Activated CD4-positive, alpha-beta memory T cell treated with anti-CD3 and anti-CD28 coated beads for 36 hours (primary cell): ENCODE results near the gene SPATA24. TPM values are rescaled to one million over a fixed set of nuclear protein-coding genes. Genes with fewer than 3 reads are reported as not detected.
"Not testable (repeated sequence)": the region's sequence is repeated elsewhere in the genome, so short reads cannot be mapped to it uniquely, and the experiment has no call there.

ENCODE experiments used
- CTCF ChIA-PET: fragments of 350-600 bp; sonication (Branson Sonifier 250); formaldehyde crosslinking; loops from one replicate; lab custom pipeline; 2021; ENCODE audit warnings: antibody characterized with exemption, inconsistent platforms; lab: Charles Lee
- POLR2A ChIA-PET: fragments of 350-600 bp; sonication (Branson Sonifier 250); formaldehyde crosslinking; loops from one replicate; lab custom pipeline; 2021; ENCODE audit warnings: antibody characterized with exemption; lab: Charles Lee
- DNase-seq: peaks from one replicate; pipeline ENCODE4 v3.0.0-alpha.2; 2020
- H3K27ac Mint-ChIP-seq: one replicate; pipeline ENCODE4 v1.8.0; 2021; ENCODE audit warnings: mixed read lengths
- H3K27me3 Mint-ChIP-seq: one replicate; pipeline ENCODE4 v1.8.0; 2021; ENCODE audit warnings: mixed read lengths
- H3K36me3 Mint-ChIP-seq: one replicate; pipeline ENCODE4 v1.8.0; 2021; ENCODE audit warnings: mixed read lengths
- H3K4me1 Mint-ChIP-seq: one replicate; pipeline ENCODE4 v1.8.0; 2021; ENCODE audit warnings: low read depth, mixed read lengths
- H3K4me3 Mint-ChIP-seq: one replicate; pipeline ENCODE4 v1.8.0; 2021; ENCODE audit warnings: mild to moderate bottlenecking, mixed read lengths
- H3K9me3 Mint-ChIP-seq: one replicate; pipeline ENCODE4 v1.8.0; 2021; ENCODE audit warnings: mixed read lengths
- intact Hi-C: fragments of 100-400 bp; cut with micrococcal nuclease; formaldehyde crosslinking; loops from one replicate; pipeline ENCODE4 v1.15.1; 2023
- total RNA-seq, 2 experiments: library from RNA; stranded (reverse); gene quantifications; one replicate each; pipeline ENCODE4 v1.2.3, GENCODE V29; 2021

SPATA24 gene, protein sequence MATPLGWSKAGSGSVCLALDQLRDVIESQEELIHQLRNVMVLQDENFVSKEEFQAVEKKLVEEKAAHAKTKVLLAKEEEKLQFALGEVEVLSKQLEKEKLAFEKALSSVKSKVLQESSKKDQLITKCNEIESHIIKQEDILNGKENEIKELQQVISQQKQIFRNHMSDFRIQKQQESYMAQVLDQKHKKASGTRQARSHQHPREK
- total RNA-seq: 1 to 10 TPM; 3.7 to 5.2 TPM

GRCh38 chr5:139403787-139404483 is at the start of gene SPATA24:
Gene SPATA24, minus strand, starts transcription at chr5:139404089. Its CDS starts 29 bp downstream, at chr5:139404060.
- DNase-seq: peak; percentile 100
- ChIA-PET CTCF (interaction anchor here (0.8 to 4.4 kb wide), 9 partner anchors 10 to 110 kb away, joined by 3 to 37 read pairs (median 7); partner anchors contain the start of genes DNAJC18, MZB1, PAIP2 and PROB1), POLR2A (interaction anchor here (0.7 to 3.1 kb wide), 8 partner anchors 9 to 159 kb away, joined by 3 to 22 read pairs (median 4); partner anchors contain the start of genes DNAJC18, PAIP2, PROB1 and STING1)
- H3K27me3 Mint-ChIP-seq: no peaks in the 10 kb centered on the region
- H3K9me3 Mint-ChIP-seq: no peaks in the 10 kb centered on the region
- intact Hi-C loops: loop anchor here (1.0 to 5.0 kb wide), 5 partner anchors 10 to 343 kb away; partner anchors contain the start of genes DNAJC18 and UBE2D2
- peak within 1 kb of the TSS; percentile 91 for H3K4me3 Mint-ChIP-seq
- peaks cover 4% of the 10 kb centered on the region for H3K36me3 Mint-ChIP-seq
- H3K27ac Mint-ChIP-seq: peak within 1 kb of the TSS; percentile 99
- peaks cover 34% of the 10 kb centered on the region for H3K4me1 Mint-ChIP-seq

DNA sequence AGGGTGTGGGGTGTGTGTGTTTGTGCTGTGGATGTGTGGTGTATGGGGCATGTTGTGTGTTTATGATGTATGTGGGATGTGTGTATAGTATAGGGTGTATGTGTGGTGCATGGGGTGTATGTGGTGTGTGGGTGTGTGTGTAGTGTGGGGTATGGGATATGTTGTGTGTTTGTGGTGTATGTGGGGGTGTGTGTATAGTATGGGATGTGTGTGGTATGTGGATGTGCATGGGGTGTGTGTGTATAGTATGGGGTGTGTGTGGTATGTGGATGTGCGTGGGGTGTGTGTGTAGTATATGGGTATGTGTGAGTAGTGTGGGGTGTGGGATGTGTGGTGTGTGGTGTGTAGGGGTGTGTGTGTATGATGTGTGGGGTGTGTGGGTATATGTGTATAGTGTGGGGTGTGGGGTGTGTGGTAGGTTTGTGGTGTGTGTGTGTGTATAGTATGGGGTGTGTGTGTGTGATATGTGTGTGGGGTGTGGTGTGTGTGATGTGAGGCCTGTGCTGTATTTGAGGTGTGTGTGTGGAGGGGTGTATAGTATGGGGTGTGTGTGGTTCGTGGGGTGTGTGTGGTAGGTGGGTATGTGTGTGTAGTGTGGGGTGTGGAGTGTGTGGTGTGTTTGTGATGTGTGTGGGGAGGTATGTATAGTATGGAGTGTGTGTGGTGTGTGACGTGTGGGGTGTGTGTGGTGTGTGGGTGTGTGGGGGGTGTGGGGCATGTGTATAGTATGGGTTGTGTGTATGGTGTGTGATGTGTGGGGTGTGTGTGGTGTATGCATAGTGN is 48.2 kb upstream of the SPATA24 start:
- H3K36me3 Mint-ChIP-seq: peaks cover 7% of the 10 kb centered on the region
- POLR2A ChIA-PET: no interaction called here

DNA sequence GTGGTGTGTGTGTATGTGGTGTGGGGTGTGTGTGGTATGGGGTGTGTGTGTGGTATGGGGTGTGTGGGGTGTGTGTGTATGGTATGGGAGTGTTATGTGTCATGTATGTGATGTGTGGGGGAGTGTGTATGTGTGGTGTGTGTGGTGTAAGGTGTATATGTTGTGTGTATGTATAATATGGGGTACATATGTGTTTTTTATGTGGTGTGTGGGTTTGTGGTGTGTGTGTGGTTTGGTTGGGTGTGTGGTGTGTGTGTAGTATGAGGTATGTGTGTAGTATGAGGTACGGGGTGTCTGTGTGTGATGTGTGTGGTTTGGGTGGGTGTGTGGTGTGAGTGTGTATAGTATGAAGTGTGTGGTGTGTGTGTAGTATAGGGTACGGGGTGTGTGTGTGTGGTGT is 47.3 kb upstream of the SPATA24 start:
- Mint-ChIP-seq H3K36me3 (peaks cover 7% of the 10 kb centered on the region), H3K4me3 (no peak overlapping the region), H3K9me3 (no peaks in the 10 kb centered on the region), H3K27ac (no peak overlapping the region), H3K4me1 (peaks cover 47% of the 10 kb centered on the region), H3K27me3 (no peaks in the 10 kb centered on the region)
- intact Hi-C loops: no loop called here
- ChIA-PET POLR2A (no interaction called here), CTCF (interaction anchor here (0.7 kb wide), 1 partner anchor 15 kb away, joined by 4 read pairs; no protein-coding TSS in a partner anchor)
- DNase-seq: peak; percentile 14

More for the DNA sequence above, 48.2 kb upstream of the SPATA24 start:
- Mint-ChIP-seq H3K9me3 (no peaks in the 10 kb centered on the region), H3K4me1 (peaks cover 45% of the 10 kb centered on the region), H3K4me3 (no peak overlapping the region), H3K27ac (no peak overlapping the region), H3K27me3 (no peaks in the 10 kb centered on the region)
- intact Hi-C loops: no loop called here
- DNase-seq: peak; percentile 11
- CTCF ChIA-PET: no interaction called here

DNA sequence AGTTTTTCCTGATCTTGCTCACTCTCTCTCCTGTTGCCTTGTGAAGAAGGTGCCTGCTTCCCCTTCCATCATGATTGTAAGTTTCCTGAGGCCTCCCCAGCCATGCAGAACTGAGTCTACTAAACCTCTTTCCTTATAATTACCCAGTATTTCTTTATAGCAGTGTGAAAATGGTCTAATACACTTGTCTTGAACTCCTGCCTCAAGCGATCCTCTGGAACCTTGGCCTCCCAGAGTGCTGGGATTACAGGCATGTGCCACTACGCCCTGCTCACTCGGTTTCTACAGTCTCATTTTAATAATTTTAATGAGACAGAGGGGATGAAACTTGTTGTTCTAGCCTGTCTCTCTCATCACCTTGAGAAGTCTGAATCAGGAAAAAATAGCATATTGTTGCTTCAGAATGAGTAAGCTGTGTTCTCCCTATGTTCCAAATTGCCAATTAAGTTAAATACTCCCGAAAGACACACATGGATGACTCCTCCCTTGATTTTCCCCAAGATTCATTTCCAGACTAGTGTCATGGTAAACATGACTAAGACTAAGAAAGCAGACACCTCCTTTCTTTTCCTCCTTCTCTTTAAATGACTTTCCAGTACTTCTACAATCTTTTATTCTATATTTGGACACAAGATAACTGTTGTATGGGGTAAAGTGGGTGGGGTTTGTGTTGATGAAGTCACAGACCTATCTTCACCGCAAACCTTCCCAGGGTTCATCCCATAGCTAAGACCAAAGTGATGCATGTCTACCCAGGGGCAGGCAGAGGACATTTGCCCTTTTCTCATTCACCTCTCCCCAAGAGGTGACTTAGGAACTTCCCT is 43.3 kb upstream of the SPATA24 start:
- POLR2A ChIA-PET: interaction anchor here (0.8 to 7.5 kb wide), 10 partner anchors 9 to 145 kb away, joined by 3 to 69 read pairs (median 9); partner anchors contain the start of genes DNAJC18, SMIM33 and STING1
- no peaks in the 10 kb centered on the region for H3K9me3 Mint-ChIP-seq
- H3K36me3 Mint-ChIP-seq: peaks cover 7% of the 10 kb centered on the region
- H3K27me3 Mint-ChIP-seq: no peaks in the 10 kb centered on the region
- CTCF ChIA-PET: interaction anchor here (0.9 to 2.7 kb wide), 8 partner anchors 9 to 106 kb away, joined by 3 to 16 read pairs (median 4); partner anchors contain the start of genes DNAJC18, PAIP2 and STING1
- DNase-seq: peak; percentile 72
- H3K27ac Mint-ChIP-seq: peak overlapping the region; percentile 93
- peak overlapping the region; percentile 7 for H3K4me3 Mint-ChIP-seq
- H3K4me1 Mint-ChIP-seq: peaks cover 67% of the 10 kb centered on the region
- intact Hi-C loops: loop anchor here (1.0 to 5.0 kb wide), 7 partner anchors 8 to 990 kb away; partner anchors contain the start of genes DNAJC18 and STING1

DNA sequence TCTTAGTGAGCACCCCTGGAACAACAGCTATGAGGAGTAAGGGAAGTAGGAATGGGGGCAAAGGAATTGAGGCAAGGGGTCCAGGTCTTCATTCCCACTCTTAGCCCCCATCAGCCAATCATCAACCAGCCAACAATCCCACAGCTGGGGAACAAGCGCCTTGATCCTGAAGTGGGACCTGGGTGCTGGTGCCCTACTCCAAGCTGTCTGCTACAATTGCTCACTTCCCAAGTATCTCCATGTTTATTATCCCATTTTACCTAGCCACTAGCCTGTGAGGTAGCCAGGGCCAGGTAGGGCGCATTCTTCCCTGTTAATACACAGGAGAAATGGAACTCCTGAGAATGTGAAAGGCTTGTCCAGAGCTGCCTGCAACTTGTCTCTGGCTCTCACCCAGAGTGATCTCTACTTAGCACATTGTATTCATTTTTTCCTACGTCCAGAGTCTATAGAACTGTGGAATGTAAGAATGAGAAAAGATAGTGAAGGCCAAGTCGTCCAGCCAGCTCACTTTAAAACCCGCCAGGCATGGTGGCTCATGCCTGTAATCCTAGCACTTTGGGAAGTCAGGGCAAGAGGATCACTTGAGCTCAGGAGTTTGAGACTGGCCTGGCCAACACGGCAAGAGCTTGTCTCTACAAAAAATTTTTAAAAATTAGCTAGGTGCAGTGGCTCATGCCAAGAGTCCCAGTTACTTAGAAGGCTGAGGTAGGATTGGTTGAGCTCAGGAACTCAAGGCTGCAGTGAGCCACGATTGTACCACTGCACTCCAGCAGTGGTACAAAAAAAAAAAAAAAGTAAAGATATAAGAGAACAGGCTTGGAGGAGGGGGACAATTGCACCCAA is 41.7 kb upstream of the SPATA24 start:
- H3K27me3 Mint-ChIP-seq: no peaks in the 10 kb centered on the region
- intact Hi-C loops: loop anchor here (5.0 kb wide), 1 partner anchor 988 kb away; no protein-coding TSS in a partner anchor
- peaks cover 7% of the 10 kb centered on the region for H3K36me3 Mint-ChIP-seq
- peaks cover 77% of the 10 kb centered on the region for H3K4me1 Mint-ChIP-seq
- H3K27ac Mint-ChIP-seq: peak overlapping the region; percentile 93
- no peaks in the 10 kb centered on the region for H3K9me3 Mint-ChIP-seq
- ChIA-PET CTCF (interaction anchor here (0.5 to 3.2 kb wide), 7 partner anchors 9 to 69 kb away, joined by 3 to 14 read pairs (median 3); partner anchors contain the start of gene STING1), POLR2A (interaction anchor here (1.1 to 7.5 kb wide), 6 partner anchors 7 to 36 kb away, joined by 3 to 69 read pairs (median 30); partner anchors contain the start of genes DNAJC18, SMIM33 and STING1)
- no peak for DNase-seq
- no peak overlapping the region for H3K4me3 Mint-ChIP-seq

GRCh38 chr5:139443831-139444453 is 40.1 kb upstream of the SPATA24 start:
- ChIA-PET POLR2A (interaction anchor here (0.7 to 7.5 kb wide), 7 partner anchors 15 to 117 kb away, joined by 3 to 69 read pairs (median 17); partner anchors contain the start of genes SPATA24, STING1 and UBE2D2), CTCF (interaction anchor here (0.9 to 3.2 kb wide), 7 partner anchors 14 to 69 kb away, joined by 3 to 14 read pairs (median 4); no protein-coding TSS in a partner anchor)
- Mint-ChIP-seq H3K9me3 (no peaks in the 10 kb centered on the region), H3K27me3 (no peaks in the 10 kb centered on the region), H3K27ac (peak overlapping the region; percentile 93), H3K4me3 (peak overlapping the region; percentile 21), H3K4me1 (peaks cover 85% of the 10 kb centered on the region), H3K36me3 (peaks cover 5% of the 10 kb centered on the region)
- intact Hi-C loops: no loop called here
- no peak for DNase-seq

- Mint-ChIP-seq H3K27ac (peak overlapping the region; percentile 99), H3K4me1 (peaks cover 70% of the 10 kb centered on the region)
Observed at GRCh38 chr5:139440416-139440815, 36.5 kb upstream of the SPATA24 start.

GRCh38 chr5:139439013-139439903 is 35.4 kb upstream of the SPATA24 start, which contains the start of gene DNAJC18:
Gene DNAJC18, minus strand, starts transcription at chr5:139439525. Its CDS starts 80 bp downstream, at chr5:139439445.
- DNase-seq: peak; percentile 96
- peaks cover 26% of the 10 kb centered on the region for H3K36me3 Mint-ChIP-seq
- CTCF ChIA-PET: interaction anchor here (0.7 to 5.8 kb wide), 12 partner anchors 9 to 77 kb away, joined by 3 to 51 read pairs (median 10); partner anchors contain the start of genes SMIM33, SPATA24 and STING1

More at GRCh38 chr5:139440416-139440815, 36.5 kb upstream of the SPATA24 start:
- intact Hi-C loops, DNase-seq, H3K27me3 Mint-ChIP-seq, H3K9me3 Mint-ChIP-seq: not testable (repeated sequence)
- ChIA-PET CTCF (interaction anchor here (1.0 to 5.3 kb wide), 3 partner anchors 18 to 72 kb away, joined by 3 to 51 read pairs (median 29); no protein-coding TSS in a partner anchor), POLR2A (interaction anchor here (0.7 to 5.1 kb wide), 5 partner anchors 7 to 71 kb away, joined by 4 to 65 read pairs (median 23); no protein-coding TSS in a partner anchor)
- Mint-ChIP-seq H3K36me3 (peaks cover 21% of the 10 kb centered on the region), H3K4me3 (peak overlapping the region; percentile 98)

More at GRCh38 chr5:139439013-139439903, 35.4 kb upstream of the SPATA24 start, which contains the start of gene DNAJC18:
- peak within 1 kb of the TSS; percentile 98 for H3K4me3 Mint-ChIP-seq
- no peaks in the 10 kb centered on the region for H3K9me3 Mint-ChIP-seq
- POLR2A ChIA-PET: interaction anchor here (0.7 to 5.1 kb wide), 15 partner anchors 8 to 124 kb away, joined by 3 to 79 read pairs (median 8); partner anchors contain the start of genes SPATA24 and STING1
- intact Hi-C loops: loop anchor here (1.0 to 5.0 kb wide), 9 partner anchors 8 to 864 kb away; partner anchors contain the start of genes HSPA9, SIL1, SPATA24 and STING1
- no peaks in the 10 kb centered on the region for H3K27me3 Mint-ChIP-seq
- peak within 1 kb of the TSS; percentile 99 for H3K27ac Mint-ChIP-seq
- H3K4me1 Mint-ChIP-seq: peaks cover 62% of the 10 kb centered on the region
